HepG2 (cell line): ENCODE measurements around the gene SLC34A3. TPM values are rescaled to one million over a fixed set of nuclear protein-coding genes. Genes with fewer than 3 reads are reported as not detected.

ENCODE experiments used
- AGO2 ChIP-seq: fragments of 200-400 bp; formaldehyde crosslinking; optimal IDR thresholded peaks from 2 replicates; pipeline ENCODE3; 2017; ENCODE audit warnings: mild to moderate bottlenecking, low read depth, low read length, moderate library complexity
- ATM ChIP-seq: fragments of 450-650 bp; IDR thresholded peaks from 2 replicates; pipeline ENCODE4 v1.7.1; 2017; ENCODE audit warnings: mild to moderate bottlenecking, borderline replicate concordance
- CAMTA2 ChIP-seq: sonication (generic); formaldehyde crosslinking; IDR thresholded peaks from 2 replicates; pipeline ENCODE4 v1.4.0; 2020; ENCODE audit warnings: mild to moderate bottlenecking, missing genetic modification reagents, borderline replicate concordance
- DRAP1 ChIP-seq: IDR thresholded peaks from 2 replicates; pipeline ENCODE4 v1.6.1; 2016; ENCODE audit warnings: missing genetic modification reagents, missing compliant biosample characterization
- HMGA1 ChIP-seq: sonication (generic); formaldehyde crosslinking; conservative IDR thresholded peaks from 2 replicates; pipeline ENCODE4 v1.4.0; 2020; ENCODE audit warnings: missing genetic modification reagents
- MBNL3 ChIP-seq: fragments of 250-450 bp; sonication (Bioruptor Pico); conservative IDR thresholded peaks from 2 replicates; pipeline ENCODE4 v1.8.0; 2022; ENCODE audit warnings: mild to moderate bottlenecking, inconsistent platforms
- NFKB2 ChIP-seq: sonication (generic); formaldehyde crosslinking; IDR thresholded peaks from 2 replicates; pipeline ENCODE4 v1.4.0; 2020; ENCODE audit warnings: missing genetic modification reagents, borderline replicate concordance
- RFX5 ChIP-seq: IDR thresholded peaks from 2 replicates; pipeline ENCODE4 v1.6.1; 2011; ENCODE audit warnings: low read depth, low read length, improper control_type of control experiment
- SNAPC4 ChIP-seq: sonication (generic); formaldehyde crosslinking; IDR thresholded peaks from 2 replicates; pipeline ENCODE4 v1.4.0; 2020; ENCODE audit warnings: mild to moderate bottlenecking, missing genetic modification reagents
- TP53 ChIP-seq: sonication (generic); formaldehyde crosslinking; conservative IDR thresholded peaks from 2 replicates; pipeline ENCODE4 v1.4.0; 2020; ENCODE audit warnings: missing genetic modification reagents
- ZBTB38 ChIP-seq: sonication (generic); formaldehyde crosslinking; IDR thresholded peaks from 2 replicates; pipeline ENCODE4 v1.5.1; 2020; ENCODE audit warnings: mild to moderate bottlenecking, missing genetic modification reagents
- ZFP1 ChIP-seq: IDR thresholded peaks from 2 replicates; pipeline ENCODE4 v1.6.1; 2016
- ZNF282 ChIP-seq: fragments of 450-650 bp; IDR thresholded peaks from 2 replicates; pipeline ENCODE4 v1.6.1; 2018; ENCODE audit not compliant: partially characterized antibody
- ZNF331 ChIP-seq: sonication (generic); formaldehyde crosslinking; IDR thresholded peaks from 2 replicates; pipeline ENCODE4 v1.4.0; 2020; ENCODE audit warnings: missing genetic modification reagents
- ZNF383 ChIP-seq: sonication (generic); formaldehyde crosslinking; IDR thresholded peaks from 2 replicates; pipeline ENCODE4 v1.4.0; 2020; ENCODE audit warnings: missing genetic modification reagents, mild to moderate bottlenecking, borderline replicate concordance
- ZNF512B ChIP-seq: sonication (generic); formaldehyde crosslinking; IDR thresholded peaks from 2 replicates; pipeline ENCODE4 v1.5.1; 2020; ENCODE audit warnings: missing genetic modification reagents, mild to moderate bottlenecking, borderline replicate concordance
- ZNF652 ChIP-seq: IDR thresholded peaks from 2 replicates; pipeline ENCODE4 v1.6.1; 2016; ENCODE audit warnings: low read depth, borderline replicate concordance
- polyA plus RNA-seq, 8 experiments: library from polyadenylated mRNA; depleted of rRNA in 3 of 8; stranded (reverse) in 7 of 8; unstranded in 1 of 8; fragments of >200 nt; fragmentation: Illumina TruSeq in 4 of 8; extraction: Trizol in 4 of 8; gene quantifications; 2 replicates each; pipeline versions ENCODE4 v1.2.1 to v1.2.3, GENCODE V29; 2011 to 2016; ENCODE audit warnings: low read depth in 4 of 8, missing spikeins in 1 of 8, mixed read lengths in 1 of 8; ENCODE audit not compliant: insufficient read depth in 1 of 8
- total RNA-seq, 5 experiments: library from RNA; depleted of rRNA; stranded (reverse); fragments of >200 nt; fragmentation: Illumina TruSeq; extraction: Trizol; gene quantifications; 2 replicates each; pipeline ENCODE4 v1.2.3, GENCODE V29; 2016; ENCODE audit warnings: low read depth in 1 of 5
- TF ChIP-seq, protein P1 (sequence below): sonication (generic); formaldehyde crosslinking; IDR thresholded peaks from 2 replicates; pipeline ENCODE4 v1.4.0; 2020; ENCODE audit warnings: missing genetic modification reagents, borderline replicate concordance

The SLC34A3 gene
- total and polyA plus RNA-seq, 2 of the 13 experiments (the other 11 are each of a cell fraction or from before 2014, with no cell fraction given), result 0.07 to 1.0 TPM

- TF ChIP-seq SNAPC4 (CRISPR knock-in tag) (no peak), ZNF652 (CRISPR knock-in tag) (no peak), HMGA1 (CRISPR knock-in tag) (no peak), ZNF383 (CRISPR knock-in tag) (no peak), ZNF331 (peak; percentile 91), DRAP1 (CRISPR knock-in tag) (peak; percentile 67), ZBTB38 (CRISPR knock-in tag) (peak; percentile 68; the same call in 1 of the 2 replicates), MBNL3 (CRISPR knock-in tag) (no peak), AGO2 (peak; percentile 74), RFX5 (0 out of 2 replicates have a peak, but pooled peaks have one; percentile 46), ZNF512B (CRISPR knock-in tag) (no peak), ZFP1 (CRISPR knock-in tag) (no peak), NFKB2 (CRISPR knock-in tag) (peak; percentile 71; the same call in 1 of the 2 replicates), ATM (no peak), CAMTA2 (CRISPR knock-in tag) (0 out of 2 replicates have a peak, but pooled peaks have one; percentile 55), ZNF282 (no peak), TP53 (CRISPR knock-in tag) (peak; percentile 40; the same call in 1 of the 2 replicates)
- TF ChIP-seq, protein P1, sequence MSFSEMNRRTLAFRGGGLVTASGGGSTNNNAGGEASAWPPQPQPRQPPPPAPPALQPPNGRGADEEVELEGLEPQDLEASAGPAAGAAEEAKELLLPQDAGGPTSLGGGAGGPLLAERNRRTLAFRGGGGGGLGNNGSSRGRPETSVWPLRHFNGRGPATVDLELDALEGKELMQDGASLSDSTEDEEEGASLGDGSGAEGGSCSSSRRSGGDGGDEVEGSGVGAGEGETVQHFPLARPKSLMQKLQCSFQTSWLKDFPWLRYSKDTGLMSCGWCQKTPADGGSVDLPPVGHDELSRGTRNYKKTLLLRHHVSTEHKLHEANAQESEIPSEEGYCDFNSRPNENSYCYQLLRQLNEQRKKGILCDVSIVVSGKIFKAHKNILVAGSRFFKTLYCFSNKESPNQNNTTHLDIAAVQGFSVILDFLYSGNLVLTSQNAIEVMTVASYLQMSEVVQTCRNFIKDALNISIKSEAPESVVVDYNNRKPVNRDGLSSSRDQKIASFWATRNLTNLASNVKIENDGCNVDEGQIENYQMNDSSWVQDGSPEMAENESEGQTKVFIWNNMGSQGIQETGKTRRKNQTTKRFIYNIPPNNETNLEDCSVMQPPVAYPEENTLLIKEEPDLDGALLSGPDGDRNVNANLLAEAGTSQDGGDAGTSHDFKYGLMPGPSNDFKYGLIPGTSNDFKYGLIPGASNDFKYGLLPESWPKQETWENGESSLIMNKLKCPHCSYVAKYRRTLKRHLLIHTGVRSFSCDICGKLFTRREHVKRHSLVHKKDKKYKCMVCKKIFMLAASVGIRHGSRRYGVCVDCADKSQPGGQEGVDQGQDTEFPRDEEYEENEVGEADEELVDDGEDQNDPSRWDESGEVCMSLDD, result no peak
Measured at GRCh38 chr9:137188490-137189296, 42.0 kb upstream of the SLC34A3 start, which contains the start of the genes ANAPC2 and SSNA1 (continued).
